Pancreas (tissue), 10 donors: Measurements from ENCODE around the gene CCDC28B. TPM values are rescaled to one million over a fixed set of nuclear protein-coding genes. Genes with fewer than 3 reads are reported as not detected.

Source experiments
- ATAC-seq, 4 donors: fragments of 200-7000 bp; cut with Tn5 transposase; one replicate each; pipeline versions ENCODE4 v1.8.0 to v1.9.1; 2020; ENCODE audit warnings: mild to moderate bottlenecking in 4 of 4, moderate library complexity in 4 of 4
- DNase-seq, 6 donors: peaks; one replicate each; pipeline ENCODE4 v3.0.0-alpha.2; 2020
- FAIRE-seq: peaks from 2 replicates; lab custom pipeline; 2012; peaks lifted over from hg19 to GRCh38; lab: Jason Lieb, UNC
- H3K27ac ChIP-seq, 4 donors: fragments of 200-600 bp; sonication (generic); 1 replicate in 3 of 4; 2 replicates in 1 of 4; pipeline versions ENCODE4 v1.5.0 to v1.8.0; 2020
- H3K27me3 ChIP-seq, 4 donors: fragments of 200-600 bp; one replicate each; pipeline ENCODE4 v1.8.0; 2021
- H3K36me3 ChIP-seq, 3 donors: fragments of 200-600 bp; sonication (generic) in 1 of 3; one replicate each; pipeline versions ENCODE4 v1.5.0 to v1.8.0; 2020 to 2021
- H3K4me1 ChIP-seq, 3 donors: fragments of 200-600 bp; one replicate each; pipeline ENCODE4 v1.8.0; 2021
- H3K4me3 ChIP-seq, 4 donors: fragments of 200-600 bp; sonication (generic) in 2 of 4; one replicate each; pipeline versions ENCODE4 v1.5.0 to v1.8.0; 2020 to 2021
- H3K9me3 ChIP-seq, 4 donors: fragments of 200-600 bp; one replicate each; pipeline ENCODE4 v1.8.0; 2021
- CTCF ChIP-seq, 4 donors: fragments of 200-600 bp; sonication (generic) in 3 of 4; IDR thresholded peaks; one replicate each; pipeline versions ENCODE4 v1.5.0 to v1.8.0; 2021; ENCODE audit warnings: antibody characterized with exemption in 4 of 4
- WGBS, 2 donors: extraction: QIAGEN DNeasy Blood & Tissue Kit; methylation state at CpG; one replicate each; pipeline ENCODE4 v1.1.7; 2013; 5-methylcytosine and 5-hydroxymethylcytosine counted together
- intact Hi-C, 3 donors: fragments of 100-400 bp; cut with DNase I; formaldehyde crosslinking; loops; one replicate each; pipeline versions ENCODE4 v1.11.1 to v1.14.2; 2022
- polyA plus RNA-seq, 2 donors: library from polyadenylated mRNA; stranded (reverse); fragments of 200-250 nt; gene quantifications; one replicate each; pipeline ENCODE4 v1.2.3, GENCODE V29; 2013
- total RNA-seq, 6 donors: library from RNA; stranded (reverse); fragmentation: NEBNext Ultra II Directional in 4 of 6; extraction: Animal tissue kit (Norgen Biotek cat#: 25700) in 4 of 6; gene quantifications; one replicate each; pipeline versions ENCODE4 v1.2.1 to v1.2.4, GENCODE V29; 2021 to 2023
- donor health status: healthy with polysubstance abuse.
- donor health status: DM: no; HTN: no; CAD: no; lungs with moderate emphysema.
- donor health status: DM: no; HTN: no; CAD: no.
- donor health status: control.
- donor health status: control.
- donor health status: Bipolar disorder and iron deficiency.
- donor health status: DM: yes; HTN: yes; CAD: no.
- donor health status: DM: no; HTN: no; CAD: no.
- donor health status: DM: no; HTN: no; CAD: no.
- donor health status: DM: yes; HTN: yes; CAD: no.

The CCDC28B gene
- total and polyA plus RNA-seq, 8 donors: 1.6 to 8.5 (median 3.6) TPM

DNA sequence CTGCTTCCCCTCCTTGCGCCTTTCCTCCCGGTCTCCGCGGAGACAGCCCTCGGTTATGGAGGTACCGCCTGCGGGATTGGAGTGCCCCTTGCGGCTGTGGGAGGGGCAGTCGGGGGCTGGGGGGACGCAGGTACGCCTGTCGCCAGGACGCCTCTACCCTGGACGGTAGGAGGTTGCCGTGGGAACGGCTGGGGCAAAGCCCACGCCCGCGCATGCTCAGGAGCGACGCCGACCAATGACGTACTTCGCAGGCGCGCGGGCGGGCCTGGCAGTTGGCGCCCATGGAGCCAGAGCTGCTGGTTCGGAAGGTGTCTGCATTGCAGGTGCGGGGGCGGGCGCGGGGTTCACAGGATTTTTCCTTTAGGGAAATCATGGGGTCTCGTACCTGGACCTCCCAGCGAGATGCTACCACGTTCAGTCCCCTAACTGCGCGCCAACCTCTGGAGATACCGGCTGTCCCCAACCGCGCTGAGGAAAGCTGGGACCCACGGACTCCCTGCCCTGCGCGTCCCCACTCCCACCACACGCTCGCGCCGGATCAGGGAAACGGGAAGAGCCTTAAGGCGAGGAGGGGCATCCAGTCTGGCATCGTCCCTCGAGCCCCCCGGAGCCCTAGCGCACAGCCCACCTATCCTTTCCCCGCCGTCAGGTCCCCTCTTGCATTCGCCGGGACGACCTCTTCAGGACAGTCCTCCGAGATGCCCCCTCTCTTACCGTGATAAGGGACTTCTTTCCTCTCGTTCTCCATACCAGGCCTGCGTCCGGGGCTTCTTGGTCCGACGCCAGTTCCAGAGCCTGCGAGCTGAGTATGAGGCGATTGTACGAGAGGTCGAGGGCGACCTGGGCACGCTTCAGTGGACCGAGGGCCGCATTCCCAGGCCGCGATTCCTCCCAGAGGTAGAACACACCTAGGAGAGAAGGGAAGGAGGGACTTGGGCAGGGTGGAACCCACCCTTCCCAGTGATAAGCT, 5.3 kb downstream of the CCDC28B start, which contains the start of gene IQCC:
Gene IQCC, plus strand, starts transcription at position 271 of the 970 bp plus-strand sequence. Its CDS starts 11 bp downstream, at position 282.
- Histone ChIP-seq H3K36me3 (no peaks in the 10 kb centered on the region), H3K27ac (peak within 1 kb of the TSS; percentile 33 to 50 (median 42)), H3K27me3 (no peaks in the 10 kb centered on the region), H3K4me1 (peaks cover 0 to 13% (median 3%) of the 10 kb centered on the region in 3 donors), H3K4me3 (peak within 1 kb of the TSS; percentile 32 to 77 (median 62)), H3K9me3 (no peaks in the 10 kb centered on the region)
- 0 to 1% methylated on average over 69 to 77 of the region's 77 CpGs for WGBS, 2 donors
- FAIRE-seq (no peak), DNase-seq (peak; percentile 89 to 97 (median 92)), ATAC-seq (peak; percentile 83 to 89 (median 86))
- intact Hi-C loops: no loop called here
- TF ChIP-seq CTCF (IDR thresholded peaks at IDR 0.05): no peak

- FAIRE-seq: no peak
- no peak for ATAC-seq
- intact Hi-C loops: no loop called here
Measured at GRCh38 chr1:32208469-32208868, 8.1 kb downstream of the CCDC28B start.

DNA sequence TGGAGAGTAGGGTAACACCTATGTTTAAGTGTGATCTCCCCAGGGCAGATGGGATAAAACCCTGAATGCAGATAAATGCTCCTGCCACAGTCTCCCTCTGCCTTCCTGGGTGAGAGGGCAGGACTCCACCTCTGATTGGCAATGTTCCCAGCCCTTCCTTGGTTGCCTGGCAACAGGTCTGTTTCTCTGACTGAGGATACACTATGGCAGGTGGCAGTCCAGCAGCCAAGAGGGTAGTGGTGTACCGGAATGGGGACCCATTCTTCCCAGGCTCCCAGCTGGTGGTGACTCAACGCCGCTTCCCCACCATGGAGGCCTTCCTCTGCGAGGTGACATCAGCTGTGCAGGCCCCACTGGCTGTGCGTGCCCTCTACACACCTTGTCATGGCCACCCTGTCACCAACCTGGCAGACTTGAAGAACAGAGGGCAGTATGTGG, 8.5 kb downstream of the CCDC28B start, which contains the start of gene DCDC2B:
Gene DCDC2B, plus strand, starts transcription at position 199 of the 438 bp plus-strand sequence. Its CDS starts 5 bp downstream, at position 204.
- Histone ChIP-seq H3K27me3 (no peaks in the 10 kb centered on the region), H3K9me3 (no peaks in the 10 kb centered on the region), H3K36me3 (no peaks in the 10 kb centered on the region), H3K27ac (no peak within 1 kb of the TSS), H3K4me1 (peaks cover 0 to 7% (median 3%) of the 10 kb centered on the region in 3 donors), H3K4me3 (no peak within 1 kb of the TSS)
- intact Hi-C loops: no loop called here
- ATAC-seq: peak; percentile 37 to 56 (median 56)
- TF ChIP-seq CTCF (IDR thresholded peaks at IDR 0.05): no peak
- WGBS, 2 donors: 60% methylated on average over 5 of the region's 5 CpGs
- no peak for FAIRE-seq
- peak; percentile 76 to 89 (median 84) for DNase-seq

More at GRCh38 chr1:32208469-32208868, 8.1 kb downstream of the CCDC28B start:
- H3K36me3 ChIP-seq: no peaks in the 10 kb centered on the region
- no peak for DNase-seq
- H3K27ac ChIP-seq: no peak overlapping the region
- H3K4me1 ChIP-seq: peaks cover 0 to 7% (median 3%) of the 10 kb centered on the region in 3 donors
- H3K27me3 ChIP-seq: no peaks in the 10 kb centered on the region
- H3K9me3 ChIP-seq: no peaks in the 10 kb centered on the region
- TF ChIP-seq CTCF (IDR thresholded peaks at IDR 0.05): no peak
- 82% methylated on average over 6 of the region's 6 CpGs for WGBS, 2 donors
- no peak overlapping the region for H3K4me3 ChIP-seq

DNA sequence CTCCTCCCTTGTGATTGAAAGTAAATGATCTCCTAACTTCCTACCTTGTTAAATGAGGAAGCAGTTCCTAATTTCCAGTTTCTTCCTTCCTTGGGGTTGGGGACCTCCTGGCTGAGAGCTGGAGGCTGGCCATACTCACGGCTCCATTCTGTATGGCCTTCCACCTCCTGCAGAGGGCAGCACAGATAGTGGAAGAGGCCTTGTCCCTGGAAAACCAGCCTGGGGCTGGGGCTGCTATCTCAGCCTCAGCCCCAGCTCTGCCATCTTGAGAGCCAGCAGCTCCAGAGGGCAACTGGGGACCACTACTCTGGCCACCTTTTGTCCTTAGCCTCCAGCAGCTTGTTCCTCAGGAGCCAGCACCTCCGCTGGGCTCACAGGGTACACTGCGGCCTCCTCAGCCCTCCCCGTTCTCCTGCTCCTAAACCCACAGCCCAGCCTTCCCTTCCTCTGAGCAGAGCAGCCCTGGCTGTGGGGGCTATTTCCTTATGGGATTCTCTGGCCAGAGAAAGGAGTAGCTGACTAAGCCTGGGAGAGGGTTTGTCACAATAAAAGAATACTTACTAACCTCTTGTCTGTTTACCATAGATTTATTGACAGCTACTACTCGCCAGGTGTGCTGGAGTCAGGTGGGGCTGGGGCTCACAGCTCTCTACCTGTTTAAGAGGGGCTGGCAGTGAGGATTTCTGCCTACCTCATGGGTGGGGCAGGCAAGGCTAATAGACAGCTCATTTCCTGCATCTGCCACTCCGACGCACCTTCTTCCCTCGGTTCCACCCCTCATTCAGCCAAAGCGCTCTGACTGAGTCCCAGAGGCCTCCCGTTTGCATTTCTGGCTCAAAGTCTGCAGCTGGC, 15.5 kb downstream of the CCDC28B start:
- peaks cover under 1 to 2% (median under 1%) of the 10 kb centered on the region in 3 donors for H3K4me1 ChIP-seq
- H3K27me3 ChIP-seq: no peaks in the 10 kb centered on the region
- H3K4me3 ChIP-seq: no peak overlapping the region
- no peak overlapping the region for H3K27ac ChIP-seq
- peak; percentile 46 to 68 (median 62) for TF ChIP-seq CTCF (IDR thresholded peaks at IDR 0.05)
- peaks cover 0 to 10% (median 0%) of the 10 kb centered on the region in 3 donors for H3K36me3 ChIP-seq
- ATAC-seq (peak; percentile 66 to 96 (median 90)), FAIRE-seq (no peak), DNase-seq (peak in 4 of 6 donors; percentile 45 to 68 (median 57))
- WGBS, 2 donors: 73 to 80% methylated on average over 10 of the region's 10 CpGs
- H3K9me3 ChIP-seq: no peaks in the 10 kb centered on the region
- intact Hi-C loops: no loop called here
